ENCODE data around the gene VWA5B2. TPM values are rescaled to one million over a fixed set of nuclear protein-coding genes. Genes with fewer than 3 reads are reported as not detected.

The VWA5B2 gene
- total and polyA plus RNA-seq, 2 of the 13 experiments (the other 11 are each of a cell fraction or from before 2014, with no cell fraction given): 0.03 to 0.04 TPM

- TF ChIP-seq SMAD1 (CRISPR knock-in tag; IDR thresholded peaks at IDR 0.05; ENCODE audit: borderline replicate concordance, low read depth): no peak
- TF ChIP-seq MAZ (IDR thresholded peaks at IDR 0.05; ENCODE audit: borderline replicate concordance, low read depth, low read length): 0 out of 2 replicates have a peak, but pooled peaks have one; percentile 32
- TF ChIP-seq MAZ (CRISPR knock-in tag; IDR thresholded peaks at IDR 0.05; ENCODE audit: low read depth): no peak; the same call in 1 of the 2 replicates
- peak; percentile 31; the same call in 1 of the 2 replicates for TF ChIP-seq SALL1 (CRISPR knock-in tag; IDR thresholded peaks at IDR 0.05)
- TF ChIP-seq ZBTB7A (CRISPR knock-in tag; IDR thresholded peaks at IDR 0.05): 0 out of 2 replicates have a peak, but pooled peaks have one; percentile 9
- TF ChIP-seq THAP11 (CRISPR knock-in tag; IDR thresholded peaks at IDR 0.05): 0 out of 2 replicates have a peak, but pooled peaks have one; percentile 6
- TF ChIP-seq RBFOX2 (IDR thresholded peaks at IDR 0.05; ENCODE audit: low read depth, low read length): peak; percentile 30; the same call in 1 of the 2 replicates
- TF ChIP-seq KDM1A (CRISPR knock-in tag; IDR thresholded peaks at IDR 0.05): no peak
- 0 out of 2 replicates have a peak, but pooled peaks have one; percentile 27 for TF ChIP-seq ZFX (CRISPR knock-in tag; IDR thresholded peaks at IDR 0.05; ENCODE audit: low read depth)
- TF ChIP-seq SAP130 (CRISPR knock-in tag; IDR thresholded peaks at IDR 0.05; ENCODE audit: low read depth): peak; percentile 44; the same call in 1 of the 2 replicates
- TF ChIP-seq TAF1 (CRISPR knock-in tag; IDR thresholded peaks at IDR 0.05): peak; percentile 49; the same call in 1 of the 2 replicates
- TF ChIP-seq EP300 (IDR thresholded peaks at IDR 0.05; ENCODE audit: low read depth in 2 of 2, low read length in 2 of 2): no peak
- no peak for TF ChIP-seq EP300 (CRISPR knock-in tag; IDR thresholded peaks at IDR 0.05; ENCODE audit: borderline replicate concordance)
- 0 out of 2 replicates have a peak, but pooled peaks have one; percentile 32 for TF ChIP-seq KDM3A (CRISPR knock-in tag; IDR thresholded peaks at IDR 0.05; ENCODE audit: low read depth)
- no peak for TF ChIP-seq ZFP36 (IDR thresholded peaks at IDR 0.05; ENCODE audit: borderline replicate concordance, low read depth, low read length, partially characterized antibody)
- TF ChIP-seq, protein P1, sequence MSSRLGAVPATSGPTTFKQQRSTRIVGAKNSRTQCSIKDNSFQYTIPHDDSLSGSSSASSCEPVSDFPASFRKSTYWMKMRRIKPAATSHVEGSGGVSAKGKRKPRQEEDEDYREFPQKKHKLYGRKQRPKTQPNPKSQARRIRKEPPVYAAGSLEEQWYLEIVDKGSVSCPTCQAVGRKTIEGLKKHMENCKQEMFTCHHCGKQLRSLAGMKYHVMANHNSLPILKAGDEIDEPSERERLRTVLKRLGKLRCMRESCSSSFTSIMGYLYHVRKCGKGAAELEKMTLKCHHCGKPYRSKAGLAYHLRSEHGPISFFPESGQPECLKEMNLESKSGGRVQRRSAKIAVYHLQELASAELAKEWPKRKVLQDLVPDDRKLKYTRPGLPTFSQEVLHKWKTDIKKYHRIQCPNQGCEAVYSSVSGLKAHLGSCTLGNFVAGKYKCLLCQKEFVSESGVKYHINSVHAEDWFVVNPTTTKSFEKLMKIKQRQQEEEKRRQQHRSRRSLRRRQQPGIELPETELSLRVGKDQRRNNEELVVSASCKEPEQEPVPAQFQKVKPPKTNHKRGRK (CRISPR knock-in tag; IDR thresholded peaks at IDR 0.05): no peak
- 0 out of 2 replicates have a peak, but pooled peaks have one; percentile 12 for TF ChIP-seq KAT8 (CRISPR knock-in tag; IDR thresholded peaks at IDR 0.05)
- TF ChIP-seq PHF8 (CRISPR knock-in tag; IDR thresholded peaks at IDR 0.05): peak; percentile 24; the same call in 1 of the 2 replicates
- peak; percentile 17; the same call in 1 of the 2 replicates for TF ChIP-seq GABPB1 (CRISPR knock-in tag; IDR thresholded peaks at IDR 0.05)
- 0 out of 2 replicates have a peak, but pooled peaks have one; percentile 0 for TF ChIP-seq ARID4A (CRISPR knock-in tag; IDR thresholded peaks at IDR 0.05; ENCODE audit: borderline replicate concordance)
- no peak for TF ChIP-seq MTF1 (CRISPR knock-in tag; IDR thresholded peaks at IDR 0.05)
- no peak for TF ChIP-seq ETV6 (CRISPR knock-in tag; conservative IDR thresholded peaks at IDR 0.05)
- TF ChIP-seq, protein P2, sequence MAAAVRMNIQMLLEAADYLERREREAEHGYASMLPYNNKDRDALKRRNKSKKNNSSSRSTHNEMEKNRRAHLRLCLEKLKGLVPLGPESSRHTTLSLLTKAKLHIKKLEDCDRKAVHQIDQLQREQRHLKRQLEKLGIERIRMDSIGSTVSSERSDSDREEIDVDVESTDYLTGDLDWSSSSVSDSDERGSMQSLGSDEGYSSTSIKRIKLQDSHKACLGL (CRISPR knock-in tag; IDR thresholded peaks at IDR 0.05): 0 out of 2 replicates have a peak, but pooled peaks have one; percentile 39
These were observed at the start of gene VWA5B2 (continued) for GRCh38 chr3:184229394-184230080.

All from HepG2 (cell line).